H1 (cell line): ENCODE results near the gene STARD3. TPM values are rescaled to one million over a fixed set of nuclear protein-coding genes. Genes with fewer than 3 reads are reported as not detected.

ENCODE experiments used
- CTCF ChIA-PET: fragments of 300-600 bp; sonication (Branson Sonifier 250); formaldehyde crosslinking; loops from one replicate; lab custom pipeline; 2021; ENCODE audit not compliant: partially characterized antibody; lab: Charles Lee
- POLR2A ChIA-PET: fragments of 300-600 bp; sonication (Branson Sonifier 250); formaldehyde crosslinking; loops from one replicate; lab custom pipeline; 2021; ENCODE audit warnings: inconsistent platforms; ENCODE audit not compliant: partially characterized antibody; lab: Charles Lee
- DNase-seq, 2 experiments: peaks; one replicate each; pipeline versions ENCODE4 v3.0.0 to v3.0.0-alpha.2; 2010 to 2022; ENCODE audit warnings: low spot score in 2 of 2, low read depth in 1 of 2, mixed read lengths in 1 of 2
- FAIRE-seq: peaks from 2 replicates; lab custom pipeline; 2011; peaks lifted over from hg19 to GRCh38; lab: Jason Lieb, UNC
- H2AFZ ChIP-seq: 2 replicates; pipeline ENCODE4 v1.8.1; 2012; ENCODE audit warnings: low read length, inconsistent platforms
- H2AK5ac ChIP-seq: 2 replicates; pipeline ENCODE4 v1.6.1; 2013; ENCODE audit warnings: low read depth, low read length
- H2BK120ac ChIP-seq: replicated peaks from 2 replicates; pipeline ENCODE3; 2013; ENCODE audit warnings: low read depth, low read length, inconsistent platforms
- H2BK12ac ChIP-seq: 2 replicates; pipeline ENCODE4 v1.6.1; 2013; ENCODE audit warnings: low read depth, low read length
- H2BK15ac ChIP-seq: 2 replicates; pipeline ENCODE4 v1.6.1; 2013; ENCODE audit warnings: low read length
- H2BK20ac ChIP-seq: 2 replicates; pipeline ENCODE4 v1.6.1; 2013; ENCODE audit warnings: low read length
- H2BK5ac ChIP-seq: 2 replicates; pipeline ENCODE4 v1.6.1; 2013; ENCODE audit warnings: low read depth, low read length
- H3K14ac ChIP-seq: 2 replicates; pipeline ENCODE4 v1.6.1; 2013; ENCODE audit warnings: inconsistent platforms; ENCODE audit not compliant: insufficient read length
- H3K18ac ChIP-seq: 2 replicates; pipeline ENCODE4 v1.6.1; 2013; ENCODE audit warnings: low read length; ENCODE audit errors: extremely low read depth
- H3K23ac ChIP-seq: 2 replicates; pipeline ENCODE4 v1.6.1; 2013; ENCODE audit warnings: inconsistent platforms; ENCODE audit not compliant: insufficient read length
- H3K23me2 ChIP-seq: 2 replicates; pipeline ENCODE4 v1.6.1; 2013; ENCODE audit warnings: low read depth, low read length
- H3K27ac ChIP-seq: 2 replicates; pipeline ENCODE4 v1.6.1; 2011; ENCODE audit warnings: low read depth, low read length, inconsistent platforms
- H3K27me3 ChIP-seq, 4 experiments: replicated peaks in 1 of 4; 1 replicate in 1 of 4; 2 replicates in 3 of 4; pipeline versions ENCODE4 v1.6.1 to v1.8.1; 2011 to 2013; ENCODE audit warnings: low read length in 3 of 4, mild to moderate bottlenecking in 3 of 4, inconsistent platforms in 2 of 4, mixed read lengths in 2 of 4, moderate library complexity in 1 of 4; ENCODE audit not compliant: control insufficient read depth in 3 of 4, insufficient read depth in 3 of 4; ENCODE audit errors: extremely low read depth in 1 of 4
- H3K36me3 ChIP-seq, 4 experiments: 2 replicates each; pipeline versions ENCODE4 v1.6.1 to v1.8.1; 2011 to 2013; ENCODE audit warnings: mild to moderate bottlenecking in 4 of 4, low read length in 3 of 4, moderate library complexity in 2 of 4, control low read depth in 1 of 4, inconsistent platforms in 1 of 4; ENCODE audit not compliant: insufficient read depth in 4 of 4, control insufficient read depth in 2 of 4
- H3K4ac ChIP-seq: replicated peaks from 2 replicates; pipeline ENCODE3; 2013; ENCODE audit warnings: low read length, low read depth, mixed read lengths, inconsistent platforms; ENCODE audit not compliant: insufficient read length
- H3K4me1 ChIP-seq, 4 experiments: replicated peaks in 1 of 4; 1 replicate in 1 of 4; 2 replicates in 3 of 4; pipeline versions ENCODE4 v1.6.1 to v1.8.1; 2011 to 2013; ENCODE audit warnings: low read length in 3 of 4, inconsistent platforms in 2 of 4, mixed read lengths in 1 of 4; ENCODE audit not compliant: insufficient read depth in 4 of 4, control insufficient read depth in 3 of 4
- H3K4me2 ChIP-seq, 2 experiments: 2 replicates each; pipeline versions ENCODE4 v1.6.1 to v1.8.1; 2011 to 2013; ENCODE audit warnings: low read depth in 2 of 2, low read length in 2 of 2, control low read depth in 1 of 2, inconsistent platforms in 1 of 2, mild to moderate bottlenecking in 1 of 2; ENCODE audit not compliant: insufficient read depth in 1 of 2
- H3K4me3 ChIP-seq, 4 experiments: fragments of 200-600, 300-600 bp in 1 of 4; sonication (generic), shearing (Covaris generic), sonication (Bioruptor Twin) in 1 of 4; 2 replicates each; pipeline versions ENCODE4 v1.5.1 to v1.8.1; 2011 to 2016; ENCODE audit warnings: low read length in 4 of 4, low read depth in 3 of 4, control low read depth in 2 of 4, inconsistent platforms in 2 of 4, mild to moderate bottlenecking in 2 of 4, mixed read lengths in 1 of 4, moderate library complexity in 1 of 4; ENCODE audit not compliant: insufficient read depth in 2 of 4; ENCODE audit errors: extremely low read depth in 1 of 4
- H3K56ac ChIP-seq: replicated peaks from 2 replicates; pipeline ENCODE3; 2013; ENCODE audit warnings: low read depth, mild to moderate bottlenecking, mixed read lengths, low read length, inconsistent platforms; ENCODE audit not compliant: insufficient read length
- H3K79me1 ChIP-seq: 2 replicates; pipeline ENCODE4 v1.6.1; 2013; ENCODE audit warnings: low read depth, low read length, control low read depth
- H3K79me2 ChIP-seq, 2 experiments: 2 replicates each; pipeline versions ENCODE4 v1.6.1 to v1.8.1; 2012 to 2013; ENCODE audit warnings: low read length in 2 of 2, mild to moderate bottlenecking in 2 of 2, inconsistent platforms in 1 of 2; ENCODE audit not compliant: insufficient read depth in 2 of 2, control insufficient read depth in 1 of 2
- H3K9ac ChIP-seq, 4 experiments: replicated peaks in 1 of 4; 1 replicate in 1 of 4; 2 replicates in 3 of 4; pipeline versions ENCODE4 v1.6.1 to v1.8.1; 2011 to 2013; ENCODE audit warnings: low read depth in 3 of 4, low read length in 3 of 4, control low read depth in 2 of 4, mild to moderate bottlenecking in 2 of 4, moderate library complexity in 2 of 4, inconsistent platforms in 1 of 4; ENCODE audit errors: extremely low read depth in 1 of 4
- H3K9me3 ChIP-seq, 2 experiments: 2 replicates each; pipeline versions ENCODE4 v1.6.1 to v1.8.1; 2012 to 2013; ENCODE audit warnings: mild to moderate bottlenecking in 2 of 2, moderate library complexity in 2 of 2, control low read depth in 1 of 2, inconsistent platforms in 1 of 2, low read depth in 1 of 2, low read length in 1 of 2, mixed read lengths in 1 of 2; ENCODE audit not compliant: insufficient read depth in 2 of 2
- H4K20me1 ChIP-seq, 2 experiments: replicated peaks in 1 of 2; 2 replicates each; pipeline versions ENCODE3 to v1.8.1; 2011 to 2013; ENCODE audit warnings: inconsistent platforms in 2 of 2, low read length in 2 of 2, mild to moderate bottlenecking in 1 of 2; ENCODE audit not compliant: insufficient read depth in 2 of 2, control insufficient read depth in 1 of 2
- H4K5ac ChIP-seq: 2 replicates; pipeline ENCODE4 v1.6.1; 2013; ENCODE audit warnings: low read length, low read depth, mixed read lengths, inconsistent platforms; ENCODE audit not compliant: insufficient read length
- H4K8ac ChIP-seq: 2 replicates; pipeline ENCODE4 v1.8.0; 2013; ENCODE audit warnings: mild to moderate bottlenecking, moderate library complexity, low read length, inconsistent platforms; ENCODE audit not compliant: insufficient read depth; ENCODE audit errors: extremely low read depth
- H4K91ac ChIP-seq: replicated peaks from 2 replicates; pipeline ENCODE3; 2013; ENCODE audit warnings: low read length, mixed read lengths, inconsistent platforms; ENCODE audit not compliant: insufficient read length
- CBX8 ChIP-seq: fragments of 300-800, 300-1000 bp; sonication (generic); IDR thresholded peaks from 2 replicates; pipeline ENCODE4 v1.7.1; 2016; ENCODE audit warnings: low read depth, low read length, borderline replicate concordance
- CHD2 ChIP-seq: IDR thresholded peaks from 2 replicates; pipeline ENCODE4 v1.6.1; 2012; ENCODE audit warnings: low read length, improper control_type of control experiment
- CREB1 ChIP-seq: IDR thresholded peaks from 2 replicates; pipeline ENCODE4 v1.6.1; 2012; ENCODE audit warnings: inconsistent platforms
- EP300 ChIP-seq, 2 experiments: IDR thresholded peaks; 1 replicate in 1 of 2; 2 replicates in 1 of 2; pipeline ENCODE4 v1.6.1; 2011 to 2012; ENCODE audit warnings: low read depth in 2 of 2, low read length in 2 of 2, mild to moderate bottlenecking in 2 of 2, borderline replicate concordance in 1 of 2, inconsistent platforms in 1 of 2, moderate library complexity in 1 of 2
- FOSL1 ChIP-seq: IDR thresholded peaks from 2 replicates; pipeline ENCODE4 v1.6.1; 2011; ENCODE audit warnings: mild to moderate bottlenecking, low read depth, low read length, moderate library complexity; ENCODE audit not compliant: insufficient read depth
- KDM4A ChIP-seq: IDR thresholded peaks from one replicate; pipeline ENCODE4 v1.7.1; 2012; ENCODE audit warnings: low read depth, mild to moderate bottlenecking, moderate library complexity, low read length, inconsistent platforms; ENCODE audit not compliant: severe bottlenecking
- KDM5A ChIP-seq: fragments of 200-600 bp; IDR thresholded peaks from 2 replicates; pipeline ENCODE4 v1.7.1; 2012; ENCODE audit warnings: mild to moderate bottlenecking, low read length, inconsistent platforms, mixed read lengths
- WGBS, 2 experiments: shearing (Covaris generic) in 1 of 2; methylation state at CpG; one replicate each; pipeline versions ENCODE4 v1.1.6 to v1.1.7; 2013 to 2015; ENCODE audit warnings: low lambda C conversion rate in 2 of 2, mixed read lengths in 2 of 2, inconsistent platforms in 1 of 2, low coverage in 1 of 2, missing lambda C conversion rate in 1 of 2; ENCODE audit not compliant: insufficient replicate concordance in 2 of 2, insufficient coverage in 1 of 2, insufficient read length in 1 of 2; ENCODE audit errors: extremely low coverage in 1 of 2, missing lambda C conversion rate in 1 of 2; 5-methylcytosine and 5-hydroxymethylcytosine counted together
- polyA plus RNA-seq, 7 experiments: library from polyadenylated mRNA; depleted of rRNA in 3 of 7; stranded (reverse) in 5 of 7; unstranded in 2 of 7; fragments of >200 nt in 5 of 7; fragments of 200-250 nt in 2 of 7; gene quantifications; 1 replicate in 5 of 7; 2 replicates in 1 of 7; 4 replicates in 1 of 7; pipeline versions ENCODE4 v1.2.1 to v1.2.3, GENCODE V29; 2011 to 2013; ENCODE audit warnings: missing spikeins in 2 of 7, mixed read lengths in 2 of 7
- total RNA-seq: library from RNA; stranded (reverse); fragmentation: NEBNext Ultra II Directional; extraction: Animal tissue kit (Norgen Biotek cat#: 25700); gene quantifications from 2 replicates; pipeline ENCODE4 v1.2.1, GENCODE V29; 2021
- TF ChIP-seq, protein P1 (sequence below), 3 experiments: IDR thresholded peaks; 1 replicate in 2 of 3; 2 replicates in 1 of 3; pipeline versions ENCODE4 v1.5.1 to v1.6.1; 2011; ENCODE audit warnings: low read length in 3 of 3, mild to moderate bottlenecking in 3 of 3, inconsistent platforms in 2 of 3, low read depth in 1 of 3, moderate library complexity in 1 of 3; ENCODE audit not compliant: insufficient read depth in 1 of 3; ENCODE audit errors: control extremely low read depth in 1 of 3

Gene STARD3
- total and polyA plus RNA-seq, 2 of the 8 experiments (the other 6 are each of a cell fraction or from before 2014, with no cell fraction given), result 47.6 to 80.3 TPM

DNA sequence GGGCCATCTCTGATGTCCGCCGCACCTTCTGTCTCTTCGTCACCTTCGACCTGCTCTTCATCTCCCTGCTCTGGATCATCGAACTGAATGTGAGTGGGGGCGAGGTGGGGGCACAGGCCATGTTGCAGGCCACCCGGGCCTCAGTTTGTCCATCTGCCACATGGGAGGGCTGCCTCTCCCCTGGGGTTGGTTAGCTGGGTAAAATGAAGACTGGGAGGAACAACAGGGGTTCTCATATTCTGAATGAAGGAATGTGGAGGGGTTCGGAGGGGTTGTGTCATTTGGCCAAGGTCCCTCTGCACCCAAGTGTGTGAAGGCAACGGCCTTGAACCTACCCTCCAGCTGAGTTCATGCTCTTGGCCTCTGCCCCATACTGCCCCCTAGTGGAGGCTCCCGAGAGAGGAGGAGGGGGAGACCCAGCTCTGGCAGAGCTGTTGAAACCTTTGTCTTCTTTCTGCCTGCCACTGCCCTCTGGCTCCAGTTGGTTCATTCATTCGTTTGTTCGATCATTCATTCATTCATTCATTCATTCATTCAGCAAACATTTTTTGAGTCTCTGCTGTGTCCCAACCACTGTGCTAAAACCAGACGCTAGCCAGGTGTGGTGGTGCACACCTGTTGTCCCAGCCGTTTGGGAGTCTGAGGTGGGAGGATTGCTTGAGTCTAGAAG, 16.9 kb downstream of the STARD3 start:
- Histone ChIP-seq H2BK20ac (no peak overlapping the region), H3K4me1 (peaks cover 5 to 26% (median 21%) of the 10 kb centered on the region in 4 experiments), H2AFZ (no peak overlapping the region), H3K36me3 (0 out of 8 replicates have a peak, but pooled peaks cover 0 to 2% (median 0%) of the 10 kb centered on the region in 4 experiments), H3K9me3 (no peaks in the 10 kb centered on the region), H3K14ac (no peak overlapping the region), H4K91ac (peak overlapping the region; percentile 13), H3K4me3 (no peak overlapping the region), H2BK5ac (peak overlapping the region; percentile 68; the same call in 1 of the 2 replicates), H3K56ac (no peak overlapping the region), H2AK5ac (peak overlapping the region; percentile 26; the same call in 1 of the 2 replicates), H3K4ac (no peak overlapping the region), H3K4me2 (no peak overlapping the region), H3K9ac (no peak overlapping the region), H2BK15ac (peak overlapping the region; percentile 99; the same call in 1 of the 2 replicates), H3K79me1 (peaks cover 2% of the 10 kb centered on the region; the same call in 1 of the 2 replicates), H3K27me3 (no peaks in the 10 kb centered on the region), H3K27ac (no peak overlapping the region), H3K79me2 (peaks cover 0 to 2% of the 10 kb centered on the region in 2 experiments; a peak in 1 of 4 replicates), H4K5ac (no peak overlapping the region), H3K23ac (no peak overlapping the region), H4K20me1 (peaks cover 1 to 2% of the 10 kb centered on the region in 2 experiments), H4K8ac (no peak overlapping the region; the same call in 1 of the 2 replicates), H3K18ac (no peak overlapping the region), H2BK12ac (no peak overlapping the region), H3K23me2 (no peaks in the 10 kb centered on the region; the same call in 1 of the 2 replicates), H2BK120ac (no peak overlapping the region)
- DNase-seq, result peak in 1 of 2 experiments; percentile 97
- 74% methylated on average over 14 of the region's 14 CpGs; no CpG with 5 or more reads in 1 of the 2 experiments for WGBS, 2 experiments
- peak; percentile 85 for FAIRE-seq
- CTCF ChIA-PET, result interaction anchor here (0.5 to 49.2 kb wide), 23 partner anchors 12 to 310 kb away, joined by 3 to 1885 read pairs (median 3); partner anchors contain the start of genes ERBB2, GRB7, MIEN1 and PGAP3
- POLR2A ChIA-PET, result interaction anchor here (0.7 to 5.2 kb wide), 10 partner anchors 10 to 47 kb away, joined by 3 to 22 read pairs (median 4); partner anchors contain the start of genes PNMT, STARD3 and TCAP
- TF ChIP-seq FOSL1 (no peak), CREB1 (no peak), KDM5A (no peak), KDM4A (no peak), CHD2 (no peak), CBX8 (no peak), EP300 (IDR thresholded peaks at IDR 0.05; ENCODE audit: borderline replicate concordance in 1 of 2, low read depth in 2 of 2, low read length in 2 of 2) (no peak)
- TF ChIP-seq, protein P1, sequence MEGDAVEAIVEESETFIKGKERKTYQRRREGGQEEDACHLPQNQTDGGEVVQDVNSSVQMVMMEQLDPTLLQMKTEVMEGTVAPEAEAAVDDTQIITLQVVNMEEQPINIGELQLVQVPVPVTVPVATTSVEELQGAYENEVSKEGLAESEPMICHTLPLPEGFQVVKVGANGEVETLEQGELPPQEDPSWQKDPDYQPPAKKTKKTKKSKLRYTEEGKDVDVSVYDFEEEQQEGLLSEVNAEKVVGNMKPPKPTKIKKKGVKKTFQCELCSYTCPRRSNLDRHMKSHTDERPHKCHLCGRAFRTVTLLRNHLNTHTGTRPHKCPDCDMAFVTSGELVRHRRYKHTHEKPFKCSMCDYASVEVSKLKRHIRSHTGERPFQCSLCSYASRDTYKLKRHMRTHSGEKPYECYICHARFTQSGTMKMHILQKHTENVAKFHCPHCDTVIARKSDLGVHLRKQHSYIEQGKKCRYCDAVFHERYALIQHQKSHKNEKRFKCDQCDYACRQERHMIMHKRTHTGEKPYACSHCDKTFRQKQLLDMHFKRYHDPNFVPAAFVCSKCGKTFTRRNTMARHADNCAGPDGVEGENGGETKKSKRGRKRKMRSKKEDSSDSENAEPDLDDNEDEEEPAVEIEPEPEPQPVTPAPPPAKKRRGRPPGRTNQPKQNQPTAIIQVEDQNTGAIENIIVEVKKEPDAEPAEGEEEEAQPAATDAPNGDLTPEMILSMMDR (IDR thresholded peaks at IDR 0.05; ENCODE audit: control extremely low read depth in 1 of 3, insufficient read depth in 1 of 3, low read depth in 1 of 3, low read length in 3 of 3), result peak; percentile 88 to 95 (median 94)
